Measurements from ENCODE around the gene MAP3K10. TPM values are rescaled to one million over a fixed set of nuclear protein-coding genes. Genes with fewer than 3 reads are reported as not detected.
"Not testable (repeated sequence)": the region's sequence is repeated elsewhere in the genome, so short reads cannot be mapped to it uniquely, and the experiment has no call there.

The MAP3K10 gene
- polyA plus RNA-seq, 3 donors = 9.2 to 19.6 (median 17.4) TPM

- not testable (repeated sequence) for DNase-seq (ENCODE audit: extremely low read depth in 1 of 11, low read depth in 9 of 11, low spot score in 4 of 11)
Observed at GRCh38 chr19:40169482-40170302, 21.5 kb upstream of the MAP3K10 start.

GRCh38 chr19:40170303-40170989 is 20.8 kb upstream of the MAP3K10 start:
- DNase-seq (ENCODE audit: extremely low read depth in 1 of 11, low read depth in 9 of 11, low spot score in 4 of 11) = not testable (repeated sequence)

GRCh38 chr19:40171293-40171692 is 19.9 kb upstream of the MAP3K10 start:
- not testable (repeated sequence) for DNase-seq (ENCODE audit: extremely low read depth in 1 of 11, low read depth in 9 of 11, low spot score in 4 of 11)

GRCh38 chr19:40174092-40174491 is 17.1 kb upstream of the MAP3K10 start:
- DNase-seq (ENCODE audit: extremely low read depth in 1 of 11, low read depth in 9 of 11, low spot score in 4 of 11) = no peak

- DNase-seq (ENCODE audit: extremely low read depth in 1 of 11, low read depth in 9 of 11, low spot score in 4 of 11) = no peak
Observed at GRCh38 chr19:40175820-40176219, 15.4 kb upstream of the MAP3K10 start.

GRCh38 chr19:40177286-40178070 is 13.7 kb upstream of the MAP3K10 start:
- DNase-seq (ENCODE audit: extremely low read depth in 1 of 11, low read depth in 9 of 11, low spot score in 4 of 11) = no peak

- DNase-seq (ENCODE audit: extremely low read depth in 1 of 11, low read depth in 9 of 11, low spot score in 4 of 11) = no peak
Observed at GRCh38 chr19:40178756-40179155, 12.5 kb upstream of the MAP3K10 start.

GRCh38 chr19:40184273-40184672 is 7.0 kb upstream of the MAP3K10 start:
- no peak for DNase-seq (ENCODE audit: extremely low read depth in 1 of 11, low read depth in 9 of 11, low spot score in 4 of 11)

- DNase-seq (ENCODE audit: extremely low read depth in 1 of 11, low read depth in 9 of 11, low spot score in 4 of 11) = peak in 3 of 11 donors; percentile 3 to 28 (median 20)
Observed at GRCh38 chr19:40191836-40192646, 815 bp downstream of the MAP3K10 start.

GRCh38 chr19:40192758-40193586 is 1.7 kb downstream of the MAP3K10 start:
- no peak for DNase-seq (ENCODE audit: extremely low read depth in 1 of 11, low read depth in 9 of 11, low spot score in 4 of 11)

- DNase-seq (ENCODE audit: extremely low read depth in 1 of 11, low read depth in 9 of 11, low spot score in 4 of 11) = no peak
Observed at GRCh38 chr19:40193587-40193849, 2.3 kb downstream of the MAP3K10 start.

GRCh38 chr19:40198272-40198990 is 7.2 kb downstream of the MAP3K10 start:
- DNase-seq (ENCODE audit: extremely low read depth in 1 of 11, low read depth in 9 of 11, low spot score in 4 of 11) = no peak

GRCh38 chr19:40200341-40201099 is 9.3 kb downstream of the MAP3K10 start:
- no peak for DNase-seq (ENCODE audit: extremely low read depth in 1 of 11, low read depth in 9 of 11, low spot score in 4 of 11)

- no peak for DNase-seq (ENCODE audit: extremely low read depth in 1 of 11, low read depth in 9 of 11, low spot score in 4 of 11)
Observed at GRCh38 chr19:40204381-40204780, 13.2 kb downstream of the MAP3K10 start.

- DNase-seq (ENCODE audit: extremely low read depth in 1 of 11, low read depth in 9 of 11, low spot score in 4 of 11) = no peak
Observed at GRCh38 chr19:40205760-40206159, 14.5 kb downstream of the MAP3K10 start.

GRCh38 chr19:40208602-40209001 is 17.4 kb downstream of the MAP3K10 start:
- no peak for DNase-seq (ENCODE audit: extremely low read depth in 1 of 11, low read depth in 9 of 11, low spot score in 4 of 11)

GRCh38 chr19:40210889-40211288 is 19.7 kb downstream of the MAP3K10 start:
- DNase-seq (ENCODE audit: extremely low read depth in 1 of 11, low read depth in 9 of 11, low spot score in 4 of 11) = no peak

Data from renal cortex interstitium (tissue), 11 donors.